ENCODE results near the gene OR10C1.

DNA sequence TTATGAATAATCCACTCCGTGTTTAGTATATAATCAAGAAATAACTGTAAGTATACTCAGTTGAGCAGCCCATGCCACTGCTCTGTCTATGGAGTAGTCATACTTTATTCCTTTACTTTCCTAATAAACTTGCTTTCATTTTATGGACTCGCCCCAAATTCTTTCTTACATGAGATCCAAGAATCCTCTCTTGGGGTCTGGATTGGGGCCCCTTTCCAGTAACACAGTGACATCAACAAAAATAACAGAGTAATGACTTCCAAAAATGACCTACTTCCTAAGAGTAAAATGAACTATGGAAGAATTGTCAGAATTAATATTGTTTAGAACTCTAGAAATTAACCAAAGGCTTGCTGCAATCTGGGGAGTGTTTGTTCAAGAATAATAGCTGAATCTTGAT lies 26.7 kb downstream of the OR10C1 start:
- TF ChIP-seq POLR2AphosphoS5 (IDR thresholded peaks at IDR 0.05) (no peak), POLR2A (IDR thresholded peaks at IDR 0.05) (no peak), EP300 (IDR thresholded peaks at IDR 0.05) (no peak)
- TF ChIP-seq, protein P1, sequence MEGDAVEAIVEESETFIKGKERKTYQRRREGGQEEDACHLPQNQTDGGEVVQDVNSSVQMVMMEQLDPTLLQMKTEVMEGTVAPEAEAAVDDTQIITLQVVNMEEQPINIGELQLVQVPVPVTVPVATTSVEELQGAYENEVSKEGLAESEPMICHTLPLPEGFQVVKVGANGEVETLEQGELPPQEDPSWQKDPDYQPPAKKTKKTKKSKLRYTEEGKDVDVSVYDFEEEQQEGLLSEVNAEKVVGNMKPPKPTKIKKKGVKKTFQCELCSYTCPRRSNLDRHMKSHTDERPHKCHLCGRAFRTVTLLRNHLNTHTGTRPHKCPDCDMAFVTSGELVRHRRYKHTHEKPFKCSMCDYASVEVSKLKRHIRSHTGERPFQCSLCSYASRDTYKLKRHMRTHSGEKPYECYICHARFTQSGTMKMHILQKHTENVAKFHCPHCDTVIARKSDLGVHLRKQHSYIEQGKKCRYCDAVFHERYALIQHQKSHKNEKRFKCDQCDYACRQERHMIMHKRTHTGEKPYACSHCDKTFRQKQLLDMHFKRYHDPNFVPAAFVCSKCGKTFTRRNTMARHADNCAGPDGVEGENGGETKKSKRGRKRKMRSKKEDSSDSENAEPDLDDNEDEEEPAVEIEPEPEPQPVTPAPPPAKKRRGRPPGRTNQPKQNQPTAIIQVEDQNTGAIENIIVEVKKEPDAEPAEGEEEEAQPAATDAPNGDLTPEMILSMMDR (IDR thresholded peaks at IDR 0.05) = no peak

Measured in gastroesophageal sphincter (tissue), 3 donors.